Cardiac fibroblast (primary cell): ENCODE data around the gene LIPK.
A peak's percentile ranks its signal among the peaks of the same experiment; 100 is the strongest.
"Not testable (repeated sequence)": the region's sequence is repeated elsewhere in the genome, so short reads cannot be mapped to it uniquely, and the experiment has no call there.

ENCODE experiments used
- DNase-seq, 2 donors: peaks; one replicate each; pipeline versions ENCODE4 v3.0.0 to v3.0.0-alpha.2; 2010; ENCODE audit warnings: low read depth in 2 of 2
- H3K4me3 ChIP-seq, 2 donors: replicated peaks in 1 of 2; 1 replicate in 1 of 2; 2 replicates in 1 of 2; pipeline ENCODE4 v1.5.1; 2011; ENCODE audit warnings: low read depth in 2 of 2, low read length in 2 of 2, mild to moderate bottlenecking in 2 of 2, moderate library complexity in 1 of 2
- CTCF ChIP-seq: IDR thresholded peaks from one replicate; pipeline ENCODE4 v1.5.1; 2011; ENCODE audit warnings: low read depth, mild to moderate bottlenecking, low read length, inconsistent platforms

LIPK gene

GRCh38 chr10:88735661-88736060 lies 29.6 kb downstream of the LIPK start:
- peak; percentile 8 to 39 for DNase-seq
- TF ChIP-seq CTCF: no peak
- no peak overlapping the region for H3K4me3 ChIP-seq

GRCh38 chr10:88741921-88742320 lies 35.9 kb downstream of the LIPK start:
- not testable (repeated sequence) for H3K4me3 ChIP-seq, DNase-seq

- TF ChIP-seq CTCF: no peak
- no peak for DNase-seq
- H3K4me3 ChIP-seq: no peak overlapping the region
Observed at GRCh38 chr10:88742448-88742847, 36.4 kb downstream of the LIPK start.

GRCh38 chr10:88744002-88744401 lies 38.0 kb downstream of the LIPK start:
- no peak for DNase-seq
- no peak for TF ChIP-seq CTCF
- no peak overlapping the region for H3K4me3 ChIP-seq

GRCh38 chr10:88745633-88746032 lies 39.6 kb downstream of the LIPK start:
- no peak overlapping the region for H3K4me3 ChIP-seq
- DNase-seq: no peak
- TF ChIP-seq CTCF: no peak

- no peak for TF ChIP-seq CTCF
- peak; percentile 41 to 66 for DNase-seq
- H3K4me3 ChIP-seq: no peak overlapping the region
Observed at GRCh38 chr10:88754287-88754686, 48.2 kb downstream of the LIPK start.

GRCh38 chr10:88755753-88756152 lies 49.7 kb downstream of the LIPK start:
- no peak for TF ChIP-seq CTCF
- H3K4me3 ChIP-seq: no peak overlapping the region
- no peak for DNase-seq

GRCh38 chr10:88756660-88757059 lies 50.6 kb downstream of the LIPK start:
- no peak for DNase-seq
- no peak for TF ChIP-seq CTCF
- no peak overlapping the region for H3K4me3 ChIP-seq
